HT1080 (cell line): ENCODE measurements around the gene TIGD7. TPM values are rescaled to one million over a fixed set of nuclear protein-coding genes. Genes with fewer than 3 reads are reported as not detected.
"Not testable (repeated sequence)": the region's sequence is repeated elsewhere in the genome, so short reads cannot be mapped to it uniquely, and the experiment has no call there.

Experiments
- DNase-seq: peaks from one replicate; pipeline ENCODE4 v3.0.0-alpha.2; 2015; ENCODE audit warnings: low read depth
- total RNA-seq: library from RNA; depleted of rRNA; stranded (reverse); fragments of >200 nt; shearing (Covaris generic); gene quantifications from 2 replicates; pipeline ENCODE4 v1.2.3, GENCODE V29; 2014

The TIGD7 gene
- total RNA-seq, 1 experiment from 2014 or later, result 2.8 TPM

DNA sequence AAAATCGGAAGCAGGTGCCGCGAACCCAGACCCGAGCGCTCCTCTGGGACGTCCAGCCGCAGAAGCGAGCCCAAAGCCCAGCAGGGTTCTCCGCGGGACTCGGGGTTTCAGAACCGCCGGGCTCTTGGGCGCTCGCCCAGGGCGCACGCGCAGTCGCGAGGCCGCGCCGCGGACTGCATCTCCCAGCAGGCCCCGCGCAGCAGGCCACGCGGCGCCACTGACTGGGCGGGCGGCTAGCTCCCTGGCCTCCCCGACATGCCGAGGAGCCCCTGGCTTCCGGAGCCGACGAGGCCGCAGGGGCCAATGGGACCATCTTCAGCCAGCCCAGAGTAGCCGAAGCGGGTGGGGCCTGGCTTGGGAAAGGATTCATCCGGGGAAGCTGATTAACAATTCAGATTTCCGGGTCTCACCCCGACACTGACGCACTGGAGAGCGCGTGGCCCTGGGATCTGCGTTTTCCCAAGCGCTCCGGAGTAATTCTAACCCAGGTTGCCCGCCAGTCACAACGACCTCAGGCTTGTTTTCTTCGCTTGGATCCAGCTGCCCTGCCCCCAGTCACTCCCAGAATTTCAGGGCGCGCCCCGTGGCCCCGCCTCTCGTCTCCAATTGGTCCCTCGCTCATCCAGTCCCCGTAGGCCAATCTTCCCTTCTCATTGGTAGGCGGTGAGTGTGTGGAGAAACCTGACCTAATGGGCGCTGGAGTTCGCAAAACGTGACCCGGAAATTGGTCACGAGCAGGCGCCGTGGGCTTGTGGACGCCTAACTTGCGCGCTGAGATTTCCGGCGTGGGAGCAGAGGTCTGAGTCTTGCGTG lies 22.3 kb downstream of the TIGD7 start, which contains the start of gene ZNF263:
ZNF263 (plus strand) TSS at position 762 of the 813 bp plus-strand sequence. CDS start 328 bp downstream, outside the sequence.
- peak; percentile 96 for DNase-seq

GRCh38 chr16:3282103-3282729 lies 23.0 kb downstream of the TIGD7 start:
- DNase-seq, result no peak

DNA sequence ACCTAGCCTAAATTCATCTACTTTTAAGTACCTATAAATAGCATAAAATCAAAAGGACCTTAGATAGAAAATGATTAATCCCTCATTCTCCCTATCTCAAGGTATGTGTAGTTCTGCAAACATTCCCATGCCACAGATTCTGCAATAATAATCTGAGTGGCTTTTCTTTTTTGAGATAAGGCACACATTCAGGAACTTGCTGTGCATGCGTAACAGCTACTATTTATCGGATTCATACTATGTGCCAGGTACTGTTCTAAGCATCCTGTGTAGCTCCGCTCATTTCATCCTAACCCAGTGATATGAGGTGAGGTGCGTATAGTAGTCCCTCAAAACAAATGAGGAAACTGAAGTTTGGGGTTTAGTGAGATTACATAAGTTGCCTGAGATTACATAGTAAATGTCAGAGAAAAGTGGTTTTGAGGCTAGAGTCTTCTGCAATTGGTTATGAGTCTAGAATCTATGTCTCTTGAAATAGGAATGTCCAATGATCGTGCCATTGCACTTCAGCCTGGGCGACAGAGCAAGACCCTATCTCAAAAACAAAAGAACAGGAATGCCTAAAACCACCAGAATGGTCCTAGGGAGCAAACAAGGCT lies 23.9 kb downstream of the TIGD7 start:
- no peak for DNase-seq

- DNase-seq, result no peak
Measured at GRCh38 chr16:3276679-3277078, 28.6 kb downstream of the TIGD7 start.

- DNase-seq, result no peak
Measured at GRCh38 chr16:3274947-3275346, 30.3 kb downstream of the TIGD7 start.

- peak; percentile 54 for DNase-seq
Measured at GRCh38 chr16:3274490-3274889, 30.7 kb downstream of the TIGD7 start.

DNA sequence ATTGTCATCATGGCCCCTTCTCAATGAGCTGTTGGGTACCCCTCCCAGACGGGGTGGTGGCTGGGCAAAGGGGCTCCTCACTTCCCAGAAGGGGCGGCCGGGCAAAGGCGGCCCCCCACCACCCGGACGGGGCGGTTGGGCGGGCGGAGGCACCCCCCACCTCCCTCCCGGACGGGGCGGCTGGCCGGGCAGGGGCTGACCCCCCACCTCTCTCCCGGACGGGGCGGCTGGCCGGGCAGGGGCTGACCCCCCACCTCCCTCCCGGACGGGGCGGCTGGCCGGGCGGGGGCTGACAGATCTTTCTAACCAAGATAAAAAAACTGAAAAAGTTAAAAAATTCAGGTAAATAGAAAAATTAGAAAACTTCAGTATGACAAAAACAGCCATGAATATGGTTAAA lies 33.9 kb downstream of the TIGD7 start:
- not testable (repeated sequence) for DNase-seq

DNA sequence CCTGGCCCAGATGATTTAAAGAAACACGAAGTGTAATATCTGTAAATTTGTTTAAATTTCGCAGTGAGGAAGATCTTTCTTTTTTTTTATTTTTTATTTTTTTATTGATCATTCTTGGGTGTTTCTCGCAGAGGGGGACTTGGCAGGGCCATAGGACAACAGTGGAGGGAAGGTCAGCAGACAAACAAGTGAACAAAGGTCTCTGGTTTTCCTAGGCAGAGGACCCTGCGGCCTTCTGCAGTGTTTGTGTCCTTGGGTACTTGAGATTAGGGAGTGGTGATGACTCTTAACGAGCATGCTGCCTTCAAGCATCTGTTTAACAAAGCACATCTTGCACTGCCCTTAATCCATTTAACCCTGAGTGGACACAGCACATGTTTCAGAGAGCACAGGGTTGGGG lies 34.5 kb downstream of the TIGD7 start:
- not testable (repeated sequence) for DNase-seq

- DNase-seq, result no peak
Measured at GRCh38 chr16:3268294-3268693, 36.9 kb downstream of the TIGD7 start.

- DNase-seq, result peak; percentile 30
Measured at GRCh38 chr16:3266873-3267537, 38.2 kb downstream of the TIGD7 start.

DNA sequence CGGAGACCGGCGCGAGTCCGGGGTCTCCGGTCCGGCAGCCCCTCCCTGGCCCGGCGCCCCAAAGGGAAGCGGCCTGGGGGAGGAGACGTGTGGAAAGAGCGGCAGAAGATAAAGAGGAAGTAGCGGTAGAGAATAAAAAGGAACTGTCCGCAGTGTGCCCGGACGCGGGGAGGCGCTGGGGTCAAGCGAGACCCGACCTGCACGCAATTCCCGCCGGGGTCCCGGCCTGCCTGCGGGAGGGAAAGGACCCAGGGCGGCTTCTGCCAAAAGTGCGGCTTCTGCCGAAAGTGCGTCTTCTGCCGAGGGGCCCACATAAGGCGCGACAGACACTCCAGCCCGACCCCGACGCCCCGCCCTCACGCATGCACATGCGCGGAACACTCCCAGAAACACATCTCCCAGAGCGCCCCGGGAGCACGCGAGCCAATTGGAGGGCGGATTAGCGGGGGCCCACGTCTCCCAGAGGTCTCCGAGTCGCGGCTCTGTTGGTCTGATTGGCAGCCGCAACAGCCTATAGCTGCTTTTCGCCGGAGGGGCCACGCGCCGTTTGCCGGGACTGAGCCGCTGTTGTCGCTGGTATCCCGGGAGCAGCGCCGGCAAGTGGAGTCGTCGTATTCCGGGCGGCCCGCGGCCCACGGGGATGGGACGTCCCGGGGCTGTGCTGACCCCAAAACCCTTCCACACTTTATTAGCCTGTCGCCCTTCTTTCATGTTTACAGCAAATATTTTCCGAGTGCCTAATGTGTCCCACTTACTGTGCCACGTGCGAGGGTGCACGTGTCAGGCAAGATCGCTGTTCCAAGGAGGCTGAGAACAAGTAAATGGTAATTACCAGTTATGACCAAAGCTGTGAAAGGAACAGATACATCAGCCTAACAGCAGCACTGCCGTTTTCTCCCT lies 40.8 kb downstream of the TIGD7 start:
- DNase-seq, result peak; percentile 98

- no peak for DNase-seq
Measured at GRCh38 chr16:3262517-3262916, 42.7 kb downstream of the TIGD7 start.

- no peak for DNase-seq
Measured at GRCh38 chr16:3259836-3260235, 45.4 kb downstream of the TIGD7 start.

- DNase-seq, result peak; percentile 70
Measured at GRCh38 chr16:3256866-3257465, 48.3 kb downstream of the TIGD7 start.

GRCh38 chr16:3256146-3256865 lies 48.9 kb downstream of the TIGD7 start, which contains the start of gene MEFV:
MEFV (minus strand) TSS chr16:3256633; CDS start chr16:3256587, 46 bp downstream.
- peak; percentile 61 for DNase-seq

- no peak for DNase-seq
Measured at GRCh38 chr16:3254309-3254708, 50.9 kb downstream of the TIGD7 start.

DNA sequence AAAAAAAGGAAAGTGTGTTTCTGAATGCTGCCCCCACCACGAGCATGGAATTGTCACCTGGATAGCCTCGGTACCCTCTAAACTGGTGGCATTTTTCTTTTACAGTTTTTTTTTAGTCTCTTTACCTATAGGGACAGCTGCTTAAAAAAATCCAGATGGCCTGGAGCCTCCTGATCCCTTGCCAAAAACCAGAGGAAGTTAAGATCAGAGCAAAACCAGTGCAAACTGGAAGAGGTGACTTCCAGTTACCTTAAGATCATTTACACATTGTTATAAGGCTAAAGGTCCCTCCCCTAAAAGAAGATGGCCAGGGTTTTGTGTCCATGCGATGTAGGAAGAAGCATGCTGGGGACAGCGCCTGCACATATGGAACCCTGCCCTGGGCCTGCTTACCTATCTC lies 52.3 kb downstream of the TIGD7 start:
- DNase-seq, result no peak

DNA sequence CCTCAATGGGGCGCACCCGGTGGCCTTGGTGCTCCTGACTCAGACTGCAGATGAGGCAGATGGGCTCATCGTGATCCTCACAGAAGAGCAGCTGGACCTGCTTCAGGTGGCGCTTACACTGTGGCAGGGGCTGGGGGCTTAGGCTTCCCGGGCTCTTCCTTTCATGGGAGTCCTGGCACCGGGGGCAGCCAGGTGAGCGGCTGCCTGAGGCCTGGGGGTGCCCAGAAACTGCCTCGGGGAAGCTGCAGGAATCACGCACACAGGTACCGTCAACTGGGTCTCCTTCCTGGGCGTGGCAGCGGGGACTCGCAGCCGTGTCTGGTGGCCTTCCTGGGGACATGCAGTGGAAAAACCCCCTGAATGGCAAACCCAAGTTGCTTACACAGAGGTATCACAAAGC lies 55.8 kb downstream of the TIGD7 start:
- no peak for DNase-seq

DNA sequence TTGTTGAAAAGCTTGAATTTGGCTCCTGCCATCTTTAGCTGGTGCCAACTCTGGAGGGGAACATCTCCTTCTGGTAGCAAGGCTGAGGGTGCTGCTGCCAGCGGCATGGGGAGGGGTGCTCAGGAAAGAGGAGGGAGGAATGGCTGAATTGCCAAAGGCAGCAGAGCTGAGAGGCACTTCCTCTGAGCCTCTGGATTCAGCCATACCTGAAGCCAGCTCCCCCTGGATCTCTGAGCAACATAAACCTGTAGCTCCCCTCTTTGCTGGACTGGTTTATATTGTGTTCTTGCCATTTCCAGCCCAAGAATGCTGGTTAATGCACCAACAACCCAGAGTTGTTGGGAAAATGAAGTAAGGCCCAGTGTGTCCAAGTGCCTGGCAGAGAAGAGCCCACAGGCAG lies 56.2 kb downstream of the TIGD7 start:
- no peak for DNase-seq
